ENCODE measurements around the gene CYP46A1. TPM values are rescaled to one million over a fixed set of nuclear protein-coding genes. Genes with fewer than 3 reads are reported as not detected.

Gene CYP46A1
- total RNA-seq, 1 experiment from 2014 or later: 0.59 TPM

DNA sequence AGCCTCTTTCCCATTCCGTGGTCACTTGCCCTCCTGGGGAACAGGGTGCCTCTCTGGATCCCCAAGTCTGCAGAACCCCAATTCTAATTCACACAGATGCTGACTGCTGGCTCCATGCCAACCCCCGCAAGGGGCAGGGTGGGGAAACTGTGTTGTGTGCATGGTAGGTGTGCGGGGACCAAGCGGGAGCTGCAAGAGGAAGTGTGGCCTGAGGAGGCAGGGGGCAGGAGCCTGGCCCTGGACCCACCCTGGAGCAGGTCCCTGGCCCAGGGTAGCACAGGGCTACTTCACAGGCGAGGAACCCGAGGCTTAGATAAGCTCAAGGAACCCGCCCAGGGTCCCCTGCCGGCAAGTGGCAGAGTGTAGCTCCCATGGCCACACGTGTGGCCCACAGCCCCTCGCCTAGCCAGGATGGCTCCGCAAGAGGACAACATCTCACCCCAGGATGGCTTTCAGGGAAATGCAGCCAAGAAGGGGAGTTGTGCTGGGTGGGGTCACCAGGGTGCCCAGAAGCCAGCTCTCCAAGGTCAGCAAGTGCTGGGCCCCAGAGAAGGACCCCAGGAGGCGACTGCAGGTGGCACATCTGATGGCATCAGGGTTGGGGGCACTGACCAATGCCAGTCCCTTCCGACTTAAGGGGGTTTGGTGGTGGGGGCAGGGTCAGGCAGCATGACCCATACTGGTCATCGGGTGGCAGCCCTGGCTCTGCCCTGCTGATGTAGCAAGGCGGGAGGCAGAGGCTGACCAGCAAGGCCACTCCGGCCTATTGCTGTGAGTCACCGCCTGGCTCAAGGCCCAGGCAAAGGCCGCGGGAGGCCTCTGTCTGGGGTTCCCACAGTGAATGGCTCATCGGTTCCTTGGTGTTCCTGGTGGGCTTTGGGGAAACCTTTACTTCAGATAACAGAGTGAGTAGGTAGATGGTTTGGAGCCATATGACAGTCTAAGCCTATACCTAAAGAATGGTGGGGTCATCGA, 71.8 kb downstream of the CYP46A1 start:
- no peak overlapping the region for H2BK20ac ChIP-seq (ENCODE audit: low read depth, low read length, poor library complexity, severe bottlenecking)
- H3K9me3 ChIP-seq (ENCODE audit: control insufficient read depth, low read depth, low read length): no peaks in the 10 kb centered on the region
- no peak overlapping the region for H2AFZ ChIP-seq (ENCODE audit: low read length)
- no peak overlapping the region; the same call in 1 of the 2 replicates for H3K14ac ChIP-seq (ENCODE audit: insufficient read depth, low read length)
- no peak overlapping the region for H3K4ac ChIP-seq (ENCODE audit: low read depth, low read length)
- DNase-seq: no peak
- no peak overlapping the region for H2AK5ac ChIP-seq (ENCODE audit: insufficient read length, low read length)
- Mint-ChIP-seq H3K36me3 (ENCODE audit: insufficient read depth in 1 of 3, low read depth in 3 of 3) (no peaks in the 10 kb centered on the region), H3K27ac (no peak overlapping the region), H3K9me3 (no peaks in the 10 kb centered on the region), H3K4me3 (no peak overlapping the region; a peak in 1 of 5 replicates), H3K27me3 (ENCODE audit: low read depth) (peaks cover 16% of the 10 kb centered on the region), H3K4me1 (peaks cover 32 to 36% of the 10 kb centered on the region in 2 experiments)
- H2BK15ac ChIP-seq (ENCODE audit: low read depth, low read length): no peak overlapping the region
- no peak overlapping the region for H4K91ac ChIP-seq (ENCODE audit: insufficient read length, low read depth, low read length)
- no CpG with 5 or more reads among the region's 21 CpGs for WGBS (ENCODE audit: extremely low coverage, insufficient read length, low lambda C conversion rate)
- no peak overlapping the region for H3K56ac ChIP-seq (ENCODE audit: insufficient read length, low read depth, low read length)
- no peak overlapping the region for H2BK120ac ChIP-seq (ENCODE audit: low read depth, low read length, poor library complexity, severe bottlenecking)
- H2BK5ac ChIP-seq (ENCODE audit: insufficient read length, low read length): no peak overlapping the region
- no peak overlapping the region for H4K5ac ChIP-seq (ENCODE audit: insufficient read length, low read depth, low read length)
- H3K4me2 ChIP-seq (ENCODE audit: insufficient read depth, insufficient read length, low read length): no peak overlapping the region
- H3K18ac ChIP-seq (ENCODE audit: insufficient read length, low read depth, low read length): no peak overlapping the region
- no peaks in the 10 kb centered on the region for H4K20me1 ChIP-seq (ENCODE audit: control insufficient read depth, insufficient read depth, insufficient read length)
- no peak overlapping the region for H4K8ac ChIP-seq (replicated peaks; ENCODE audit: insufficient read length, low read depth, low read length)
- no peaks in the 10 kb centered on the region for H3K79me1 ChIP-seq (ENCODE audit: insufficient read depth, low read depth, low read length, poor library complexity, severe bottlenecking)
- peaks cover 7% of the 10 kb centered on the region; the same call in 1 of the 2 replicates for H3K4me1 ChIP-seq (ENCODE audit: insufficient read depth, low read length)
- H2BK12ac ChIP-seq (ENCODE audit: insufficient read length, low read depth, low read length): no peak overlapping the region
- H3K23ac ChIP-seq (ENCODE audit: insufficient read length, low read depth, low read length): no peak overlapping the region
- H3K27ac ChIP-seq (ENCODE audit: insufficient read length, low read depth, low read length): no peak overlapping the region
- no peak overlapping the region for H3K9ac ChIP-seq (ENCODE audit: extremely low read depth, insufficient read length, low read length)
- no peaks in the 10 kb centered on the region for H3K23me2 ChIP-seq (ENCODE audit: insufficient read length, low read depth, low read length, poor library complexity, severe bottlenecking)
- no peaks in the 10 kb centered on the region for H3K79me2 ChIP-seq (ENCODE audit: insufficient read depth, low read length)
- H3T11ph ChIP-seq (ENCODE audit: low read length): no peak overlapping the region
- H3K27me3 ChIP-seq (ENCODE audit: insufficient read depth, low read length): no peaks in the 10 kb centered on the region
- TF ChIP-seq, protein P1, sequence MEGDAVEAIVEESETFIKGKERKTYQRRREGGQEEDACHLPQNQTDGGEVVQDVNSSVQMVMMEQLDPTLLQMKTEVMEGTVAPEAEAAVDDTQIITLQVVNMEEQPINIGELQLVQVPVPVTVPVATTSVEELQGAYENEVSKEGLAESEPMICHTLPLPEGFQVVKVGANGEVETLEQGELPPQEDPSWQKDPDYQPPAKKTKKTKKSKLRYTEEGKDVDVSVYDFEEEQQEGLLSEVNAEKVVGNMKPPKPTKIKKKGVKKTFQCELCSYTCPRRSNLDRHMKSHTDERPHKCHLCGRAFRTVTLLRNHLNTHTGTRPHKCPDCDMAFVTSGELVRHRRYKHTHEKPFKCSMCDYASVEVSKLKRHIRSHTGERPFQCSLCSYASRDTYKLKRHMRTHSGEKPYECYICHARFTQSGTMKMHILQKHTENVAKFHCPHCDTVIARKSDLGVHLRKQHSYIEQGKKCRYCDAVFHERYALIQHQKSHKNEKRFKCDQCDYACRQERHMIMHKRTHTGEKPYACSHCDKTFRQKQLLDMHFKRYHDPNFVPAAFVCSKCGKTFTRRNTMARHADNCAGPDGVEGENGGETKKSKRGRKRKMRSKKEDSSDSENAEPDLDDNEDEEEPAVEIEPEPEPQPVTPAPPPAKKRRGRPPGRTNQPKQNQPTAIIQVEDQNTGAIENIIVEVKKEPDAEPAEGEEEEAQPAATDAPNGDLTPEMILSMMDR (conservative IDR thresholded peaks at IDR 0.05): no peak

Data from H9 (cell line).